OCI-LY3 (cell line): Measurements from ENCODE around the gene ISG15.

ENCODE experiments used
- CTCF ChIP-seq: fragments of 200-600, 300-600 bp; sonication (generic); IDR thresholded peaks from 2 replicates; pipeline ENCODE4 v1.5.1; 2014; ENCODE audit warnings: antibody characterized with exemption, low read length, low read depth
- EZH2phosphoT487 ChIP-seq: fragments of 200-600 bp; shearing (Covaris generic); IDR thresholded peaks from 2 replicates; pipeline ENCODE4 v1.6.1; 2018; ENCODE audit warnings: antibody characterized with exemption, mixed run types, low read depth

- TF ChIP-seq EZH2phosphoT487 = no peak
- TF ChIP-seq CTCF = no peak
Measured at GRCh38 chr1:966704-967300, 46.5 kb upstream of the ISG15 start.
